A204.1 (cell line): Measurements from ENCODE around the gene BRCA2.

Source experiments
- FAIRE-seq: peaks from 2 replicates; lab custom pipeline; 2012; peaks lifted over from hg19 to GRCh38; lab: Jason Lieb, UNC

The BRCA2 gene

DNA sequence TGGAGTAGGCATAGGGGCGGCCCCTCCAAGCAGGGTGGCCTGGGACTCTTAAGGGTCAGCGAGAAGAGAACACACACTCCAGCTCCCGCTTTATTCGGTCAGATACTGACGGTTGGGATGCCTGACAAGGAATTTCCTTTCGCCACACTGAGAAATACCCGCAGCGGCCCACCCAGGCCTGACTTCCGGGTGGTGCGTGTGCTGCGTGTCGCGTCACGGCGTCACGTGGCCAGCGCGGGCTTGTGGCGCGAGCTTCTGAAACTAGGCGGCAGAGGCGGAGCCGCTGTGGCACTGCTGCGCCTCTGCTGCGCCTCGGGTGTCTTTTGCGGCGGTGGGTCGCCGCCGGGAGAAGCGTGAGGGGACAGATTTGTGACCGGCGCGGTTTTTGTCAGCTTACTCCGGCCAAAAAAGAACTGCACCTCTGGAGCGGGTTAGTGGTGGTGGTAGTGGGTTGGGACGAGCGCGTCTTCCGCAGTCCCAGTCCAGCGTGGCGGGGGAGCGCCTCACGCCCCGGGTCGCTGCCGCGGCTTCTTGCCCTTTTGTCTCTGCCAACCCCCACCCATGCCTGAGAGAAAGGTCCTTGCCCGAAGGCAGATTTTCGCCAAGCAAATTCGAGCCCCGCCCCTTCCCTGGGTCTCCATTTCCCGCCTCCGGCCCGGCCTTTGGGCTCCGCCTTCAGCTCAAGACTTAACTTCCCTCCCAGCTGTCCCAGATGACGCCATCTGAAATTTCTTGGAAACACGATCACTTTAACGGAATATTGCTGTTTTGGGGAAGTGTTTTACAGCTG, at the start of gene BRCA2, which contains the start of gene ZAR1L:
Gene BRCA2, plus strand, starts transcription at position 271 of the 790 bp plus-strand sequence. CDS start 953 bp downstream, outside the sequence.
Gene ZAR1L, minus strand, starts transcription at position 126 of the 790 bp plus-strand sequence. CDS start 3,438 bp downstream, outside the sequence.
- FAIRE-seq: peak; percentile 84

DNA sequence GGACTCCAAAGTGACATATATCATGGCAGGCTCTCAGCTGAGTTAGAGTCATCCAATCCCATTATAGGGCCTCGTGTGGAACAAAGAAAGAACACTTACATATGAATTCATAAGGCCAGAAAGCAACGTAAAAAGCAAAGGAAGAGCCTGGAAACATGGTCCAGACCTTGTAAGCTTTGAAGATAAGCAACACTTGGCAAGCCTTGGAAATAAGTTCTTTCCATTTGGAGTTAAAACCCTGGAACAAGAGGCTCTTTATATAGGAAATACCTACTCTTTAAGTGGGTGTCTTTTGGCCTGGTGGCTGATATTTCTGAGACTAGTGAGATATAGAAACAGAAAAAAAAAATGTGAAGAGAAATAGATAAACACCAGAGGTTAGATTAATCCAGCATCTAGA, 49.6 kb upstream of the BRCA2 start:
- no peak for FAIRE-seq

DNA sequence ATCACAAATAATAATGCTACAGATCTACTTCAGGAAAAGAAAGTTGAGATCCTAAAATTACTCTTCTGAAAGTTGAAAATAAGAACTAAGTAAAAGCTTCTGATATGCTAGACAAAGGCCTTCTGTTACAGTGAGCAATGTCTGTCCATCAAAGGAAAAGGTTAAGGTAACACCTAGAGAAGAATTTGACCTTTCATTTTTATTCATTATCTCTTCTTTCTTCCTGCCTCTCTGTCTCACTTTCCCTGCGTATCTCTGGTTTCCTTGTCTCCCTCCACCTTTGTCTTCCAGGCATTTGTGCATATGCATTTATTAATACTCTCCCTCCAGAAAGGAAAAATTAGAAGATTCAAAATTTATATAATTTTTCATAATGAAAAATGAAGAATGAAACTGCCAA, 49.2 kb upstream of the BRCA2 start:
- FAIRE-seq: no peak

- FAIRE-seq: no peak
These were observed 47.4 kb upstream of the BRCA2 start for GRCh38 chr13:32267836-32268439.

DNA sequence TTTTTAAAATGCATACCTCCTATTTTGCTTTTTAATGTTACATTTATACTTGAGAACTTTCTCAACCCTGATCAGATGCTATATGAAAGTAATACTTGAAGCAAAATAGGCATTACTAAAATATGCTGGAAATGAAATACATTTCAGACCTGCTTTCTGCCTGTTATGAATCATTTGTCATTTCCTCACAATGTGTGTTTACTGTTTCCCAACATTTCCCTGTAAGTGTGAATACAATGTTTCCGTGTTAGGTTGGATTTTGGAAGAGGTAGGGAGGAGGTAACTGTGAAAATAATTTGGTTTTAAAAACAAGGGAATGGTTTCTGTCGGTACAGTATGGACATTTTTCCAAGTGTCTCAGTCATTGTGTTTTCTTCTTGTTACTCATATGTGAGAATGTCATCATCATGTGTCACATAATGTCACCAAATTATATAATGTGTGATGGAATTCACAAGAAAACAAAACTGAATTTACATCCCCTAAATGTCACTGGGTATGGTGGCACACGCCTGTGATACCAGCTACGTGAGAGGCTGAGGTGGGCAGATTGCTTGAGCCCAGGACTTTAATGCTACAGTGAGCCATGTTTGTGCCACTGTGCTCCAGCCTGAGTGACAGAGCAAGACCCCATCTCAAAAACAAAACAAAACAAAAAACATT, 43.2 kb upstream of the BRCA2 start:
- FAIRE-seq: no peak

- no peak for FAIRE-seq
These were observed 37.5 kb upstream of the BRCA2 start for GRCh38 chr13:32277839-32278238.

DNA sequence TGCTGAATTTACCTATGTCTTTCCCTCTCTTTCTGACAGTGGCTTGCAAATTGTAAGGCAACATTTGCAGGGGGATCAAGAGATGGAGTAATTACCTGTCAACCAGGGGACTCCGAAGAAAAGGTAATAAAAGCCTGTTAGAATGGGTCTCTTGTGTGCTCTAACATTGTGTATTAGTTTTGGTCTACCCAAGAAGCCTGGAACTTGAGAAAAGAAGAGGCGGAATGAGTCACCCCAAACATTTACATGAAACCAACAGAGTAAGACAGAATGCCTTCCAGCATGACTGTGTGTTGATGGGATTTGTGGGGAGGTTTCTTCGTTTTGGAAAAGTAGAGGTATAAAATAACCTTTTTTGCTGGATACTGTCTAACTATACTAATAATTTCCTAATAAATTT, 36.9 kb upstream of the BRCA2 start:
- no peak for FAIRE-seq

DNA sequence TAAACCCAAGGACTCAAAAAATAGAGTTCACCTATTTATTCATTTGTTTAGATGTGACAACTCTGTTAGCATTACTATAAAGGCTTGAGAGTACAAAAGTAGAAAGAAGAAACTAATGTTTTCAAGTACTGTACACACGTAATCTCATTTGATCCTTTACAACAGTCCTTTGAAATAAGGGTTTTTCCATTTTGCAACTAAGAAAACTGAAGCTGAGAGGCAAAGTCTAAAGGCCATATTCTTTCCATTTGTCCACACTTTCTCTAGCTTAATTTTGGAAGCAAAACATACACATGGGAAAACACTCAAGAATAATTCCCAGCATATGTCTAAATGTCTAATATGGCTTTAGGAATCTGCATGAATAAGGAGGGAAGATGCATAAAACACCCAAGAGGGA, 34.2 kb upstream of the BRCA2 start:
- no peak for FAIRE-seq

- no peak for FAIRE-seq
These were observed 33.1 kb upstream of the BRCA2 start for GRCh38 chr13:32282096-32282711.

- no peak for FAIRE-seq
These were observed 30.2 kb upstream of the BRCA2 start for GRCh38 chr13:32284927-32285632.

GRCh38 chr13:32285633-32285965, 29.7 kb upstream of the BRCA2 start:
- no peak for FAIRE-seq

DNA sequence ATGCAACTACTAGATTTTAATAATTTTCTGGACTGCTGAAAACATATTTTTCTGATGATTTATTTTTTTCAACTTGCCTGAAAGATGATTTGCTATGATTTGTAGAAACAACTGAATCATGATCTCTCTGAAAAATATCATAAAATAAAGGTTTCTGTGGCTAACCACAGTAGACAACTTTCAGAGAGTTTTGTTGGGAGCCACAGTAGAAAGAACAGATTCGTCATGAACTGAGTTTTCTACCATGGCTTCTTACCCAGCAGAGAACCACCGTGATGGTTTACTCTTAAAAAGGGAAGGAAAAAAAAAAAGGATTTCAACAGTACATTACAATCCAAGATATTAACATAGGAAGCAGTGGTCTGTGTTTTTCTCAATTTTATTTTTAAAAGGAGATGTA, 18.1 kb upstream of the BRCA2 start:
- FAIRE-seq: no peak

GRCh38 chr13:32298695-32299094, 16.6 kb upstream of the BRCA2 start:
- no peak for FAIRE-seq

DNA sequence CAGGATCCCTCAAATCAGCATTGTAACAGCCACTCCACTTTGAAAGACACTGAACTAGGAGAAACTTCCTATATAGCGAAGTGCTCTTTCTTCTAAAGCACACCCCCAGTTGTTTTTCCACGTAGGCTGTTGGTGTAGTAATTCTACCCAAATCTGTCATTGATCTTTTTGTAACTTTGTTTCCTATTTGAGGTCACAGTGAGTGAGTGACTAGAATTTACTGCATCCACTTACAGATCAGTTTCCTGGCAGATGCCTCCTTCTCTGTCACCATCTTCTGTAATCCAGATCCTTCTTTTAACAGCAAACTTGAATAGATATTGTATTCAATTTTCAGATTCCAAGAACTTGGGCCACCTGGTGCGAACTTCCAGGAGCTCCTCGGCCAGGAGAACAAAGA, 15.4 kb upstream of the BRCA2 start:
- no peak for FAIRE-seq

DNA sequence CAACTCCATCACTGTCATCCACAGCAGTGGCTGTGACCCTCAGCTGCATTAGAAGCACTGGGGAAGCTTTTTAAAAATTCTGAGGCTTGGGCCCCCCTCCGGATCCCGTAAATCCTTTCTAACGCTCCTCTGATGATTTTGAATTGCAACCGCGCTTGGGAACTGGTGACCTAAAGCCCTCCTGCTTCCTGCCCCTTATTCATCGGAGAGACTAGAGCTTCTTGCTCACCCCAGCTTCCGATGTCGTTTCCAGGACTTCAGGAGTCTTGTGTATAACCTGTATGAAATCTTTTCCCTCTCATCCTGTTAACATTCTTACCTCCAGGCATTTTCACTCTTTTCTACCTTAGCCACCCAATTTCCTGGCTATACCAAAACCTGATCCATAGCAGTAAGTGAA, 14.9 kb upstream of the BRCA2 start:
- FAIRE-seq: no peak

DNA sequence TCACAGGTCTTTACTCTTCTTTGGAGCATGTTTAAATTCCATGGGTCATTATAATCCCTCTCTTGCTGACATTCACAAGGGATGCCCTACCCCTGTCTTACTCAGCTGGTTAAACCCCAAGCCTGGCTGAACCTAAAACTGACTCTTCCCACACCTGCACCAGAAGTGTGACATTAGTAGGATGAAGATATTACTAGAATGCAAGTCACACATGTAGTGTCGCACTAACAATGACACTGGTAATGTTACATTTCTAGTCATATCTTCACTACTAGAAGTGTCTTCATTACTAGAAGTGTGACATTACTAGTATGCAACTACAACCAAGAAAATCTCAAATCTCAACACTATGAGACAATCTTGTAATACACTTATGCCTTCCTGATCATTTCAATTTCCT, 14.4 kb upstream of the BRCA2 start:
- FAIRE-seq: no peak

DNA sequence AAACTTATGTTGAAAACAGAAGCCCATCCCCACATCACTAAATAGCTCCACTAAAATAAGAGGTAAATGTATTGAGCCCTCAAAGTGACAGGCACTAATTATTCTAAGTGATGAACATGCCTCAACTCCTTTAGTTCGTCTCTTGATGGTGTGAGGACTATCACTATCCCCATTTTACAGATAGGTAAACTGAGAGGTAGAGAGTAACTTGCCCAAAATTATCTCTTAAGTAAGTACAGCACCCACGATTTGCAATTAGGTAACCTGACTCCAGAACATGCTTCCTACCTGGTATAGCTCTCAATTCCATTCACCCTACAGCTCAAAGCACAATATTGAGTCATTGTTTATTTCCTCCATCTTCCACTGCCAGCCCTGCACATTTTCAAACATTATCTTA, 12.8 kb upstream of the BRCA2 start:
- no peak for FAIRE-seq

GRCh38 chr13:32305646-32306045, 9.7 kb upstream of the BRCA2 start:
- FAIRE-seq: no peak

DNA sequence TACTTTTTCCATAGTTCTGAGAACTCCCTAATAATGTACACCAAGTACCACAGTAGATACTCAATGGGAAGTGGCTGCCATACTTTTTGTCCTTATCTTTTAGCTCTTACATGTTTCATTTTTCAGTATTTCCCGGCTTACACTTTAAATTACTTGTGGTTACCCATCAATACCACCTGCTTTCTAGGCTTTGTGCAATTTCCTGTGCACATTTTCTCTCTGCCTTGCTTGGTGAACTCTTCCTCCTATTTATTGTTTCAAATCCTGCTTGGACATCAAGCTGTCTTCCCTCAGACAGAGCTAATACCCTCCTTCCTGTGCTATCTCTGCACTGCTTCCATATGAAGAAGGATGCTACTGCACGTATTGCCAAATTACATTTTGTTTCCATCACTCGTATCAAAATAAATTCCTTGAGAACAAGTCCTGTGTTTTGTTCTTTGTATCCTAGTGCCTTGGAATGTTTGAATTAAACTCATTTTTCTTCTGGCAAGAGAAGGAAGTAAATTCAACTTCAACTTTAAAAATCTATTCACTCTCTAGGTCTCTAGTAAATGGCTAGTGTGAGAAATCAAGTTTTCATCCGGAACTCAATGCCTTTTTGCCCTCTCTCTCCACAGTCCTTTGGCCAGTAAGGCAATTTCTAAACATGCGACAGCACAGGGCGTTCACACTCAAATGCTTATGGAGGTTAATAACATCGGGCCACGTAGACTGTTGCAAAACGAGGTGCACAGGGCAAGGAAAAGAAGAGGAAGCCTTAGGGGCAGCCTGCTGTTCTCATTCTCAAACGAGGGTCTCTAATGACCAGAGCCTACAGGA, 5.8 kb upstream of the BRCA2 start:
- no peak for FAIRE-seq

DNA sequence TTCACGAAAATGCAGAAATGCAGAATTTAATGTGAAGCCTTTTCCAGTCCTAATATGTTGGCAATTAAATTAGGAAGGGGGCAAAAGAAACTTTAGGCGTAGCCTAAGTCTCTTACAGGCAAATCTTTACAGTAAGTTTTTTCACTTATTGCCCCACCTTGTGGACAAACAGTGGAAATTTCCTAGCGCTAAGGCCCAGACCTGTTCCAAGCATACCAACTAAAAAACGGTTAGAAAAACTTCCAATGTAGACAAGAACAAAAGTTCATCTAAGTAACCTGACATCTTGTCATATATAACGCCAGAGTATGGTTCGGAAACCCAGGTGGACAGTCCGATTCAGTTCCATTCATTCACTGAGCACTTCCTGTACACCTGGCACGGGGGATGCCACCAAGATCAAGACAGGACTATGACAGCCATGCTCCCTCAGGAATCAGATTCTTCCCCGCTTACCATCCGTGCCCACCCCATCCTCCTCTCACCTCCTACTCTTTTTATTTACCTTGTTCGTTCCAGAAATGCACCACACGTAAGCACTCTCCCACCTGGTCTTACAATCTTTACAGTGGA, 5.1 kb upstream of the BRCA2 start:
- FAIRE-seq: peak; percentile 89
